Fibroblast of skin of left biceps (primary cell): Measurements from ENCODE around the gene CLSTN1.

ENCODE experiments used
- DNase-seq, 2 experiments: peaks; one replicate each; pipeline ENCODE4 v3.0.0-alpha.2; 2013; ENCODE audit warnings: low read depth in 2 of 2

CLSTN1 gene

DNA sequence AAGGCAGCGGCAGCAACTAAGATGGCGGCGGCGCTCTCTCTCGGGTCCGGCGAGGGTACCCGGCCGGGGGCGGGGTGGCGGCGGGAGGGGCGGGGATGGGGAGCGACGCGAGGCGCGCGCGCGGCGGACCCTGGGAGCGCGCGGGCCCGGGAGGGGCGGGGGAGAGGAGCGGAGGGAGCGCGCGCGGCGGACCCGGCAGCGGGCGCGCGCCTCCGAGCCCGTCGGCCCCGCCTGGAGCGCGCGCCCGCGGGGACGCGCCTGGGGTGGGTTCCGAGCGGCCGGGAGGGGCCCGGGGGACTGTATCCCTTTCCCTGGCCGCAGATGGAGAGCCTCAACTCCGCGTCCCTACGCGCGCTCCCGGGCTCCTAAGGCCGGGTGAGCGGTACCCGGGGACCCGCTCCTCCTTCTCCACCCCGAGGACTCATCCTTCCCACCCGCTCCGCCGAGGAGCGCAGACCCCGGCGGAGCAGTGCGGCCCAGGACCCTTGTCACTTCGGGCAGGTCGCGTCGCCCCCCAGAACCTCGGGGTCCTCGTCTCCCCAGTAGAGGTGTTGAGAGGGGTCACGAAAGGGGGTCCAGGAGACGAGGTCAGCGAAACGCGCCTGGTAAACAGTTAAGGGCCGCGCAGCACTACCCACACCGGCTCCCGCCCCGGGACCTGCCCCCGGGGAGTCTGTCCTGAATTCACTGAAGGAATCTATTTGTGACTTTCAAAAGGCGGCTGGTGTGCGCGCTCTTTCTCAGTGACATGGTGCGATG, at the start of gene CLSTN1:
CLSTN1 (minus strand) TSS at position 23 of the 759 bp plus-strand sequence. CDS start 232 bp downstream, outside the sequence.
- peak; percentile 67 to 76 for DNase-seq

DNA sequence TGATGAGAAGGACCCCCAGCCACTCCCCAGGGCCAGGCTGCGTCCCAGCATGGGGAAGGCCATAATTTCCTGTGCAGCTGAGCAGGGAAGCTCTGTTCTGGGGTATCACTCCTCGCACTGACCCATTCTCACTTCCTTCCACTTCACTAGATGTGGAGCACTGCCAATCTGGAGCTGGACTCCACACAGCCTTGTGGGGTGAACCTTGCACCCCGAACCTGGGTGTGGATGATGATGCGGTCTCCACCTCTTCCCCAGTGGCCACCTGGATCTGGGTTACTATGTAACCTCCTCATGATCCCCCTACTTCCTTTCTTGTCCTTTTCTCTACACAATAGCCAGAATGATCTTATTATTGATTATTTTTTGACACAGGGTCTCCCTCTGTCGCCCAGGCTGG, 49.6 kb upstream of the CLSTN1 start:
- DNase-seq: no peak

DNA sequence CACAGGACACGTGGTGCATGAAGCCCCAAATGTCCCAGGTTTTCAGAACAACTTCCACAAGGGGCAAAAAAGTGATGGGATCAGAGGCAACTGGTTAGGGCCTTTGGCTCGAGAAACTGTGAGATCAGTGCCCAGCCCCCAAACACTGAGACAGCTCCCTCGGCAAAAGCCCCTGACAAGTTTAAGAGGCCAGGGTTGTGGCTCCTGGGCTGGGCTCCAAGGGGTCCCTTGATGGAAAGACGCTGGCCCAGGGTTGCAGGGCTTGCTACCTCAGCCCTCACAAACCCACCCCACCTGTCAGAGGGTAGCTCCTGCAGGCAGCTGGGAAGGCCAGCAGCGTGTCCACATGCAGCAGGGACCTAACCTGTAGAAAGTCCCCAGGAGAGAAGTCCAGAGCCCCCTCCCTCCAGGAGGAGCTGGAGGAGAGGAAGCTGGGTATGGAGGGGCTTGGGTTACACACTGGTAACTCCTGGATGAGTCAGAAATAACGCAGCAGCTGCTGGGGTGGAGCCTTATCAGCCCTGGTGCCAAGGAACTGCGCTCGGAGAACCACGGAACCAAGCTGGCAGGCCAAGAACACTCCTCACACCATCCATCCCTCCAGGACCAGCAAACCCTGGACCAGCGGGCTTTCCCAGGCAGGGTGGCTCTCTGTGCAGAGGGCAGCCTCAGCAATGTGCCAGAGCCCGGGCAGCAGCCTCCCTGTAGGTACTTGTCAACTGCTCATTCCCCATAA, 48.8 kb upstream of the CLSTN1 start:
- no peak for DNase-seq

DNA sequence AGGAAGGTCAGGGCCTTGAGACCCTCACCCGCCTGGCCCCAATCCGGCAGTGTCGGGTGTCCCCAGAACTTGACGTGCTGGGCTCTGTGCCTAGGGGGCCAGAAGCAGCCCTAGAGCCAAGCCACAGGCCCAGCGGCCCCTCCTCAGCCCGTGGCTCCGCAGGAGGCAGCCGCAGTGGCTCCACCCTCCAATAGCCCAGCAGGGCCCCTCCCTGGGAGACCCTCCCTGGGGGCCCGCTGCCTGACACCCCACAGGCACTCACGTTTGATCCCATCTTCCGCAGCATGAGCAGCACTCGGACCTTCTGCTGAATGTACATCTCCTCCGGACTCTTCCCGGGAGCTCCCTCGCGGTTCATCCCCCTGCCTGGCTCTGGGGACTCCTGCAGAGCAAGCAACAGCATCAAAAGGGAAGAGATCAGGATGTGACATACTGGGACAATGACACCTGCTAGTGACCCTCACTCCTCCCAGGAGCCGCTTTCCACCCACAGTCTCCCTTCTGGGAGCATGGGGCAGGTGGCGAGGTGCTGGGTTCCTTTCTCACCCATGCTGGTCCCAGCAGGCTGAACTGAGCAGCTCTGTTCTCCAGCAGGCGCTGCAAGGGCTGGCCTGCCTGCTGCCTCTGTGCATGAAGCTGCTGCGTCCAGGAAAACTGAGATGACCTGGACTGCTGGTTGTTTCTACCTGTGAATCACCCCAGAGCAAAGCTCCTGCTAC, 48.1 kb upstream of the CLSTN1 start:
- DNase-seq: no peak

DNA sequence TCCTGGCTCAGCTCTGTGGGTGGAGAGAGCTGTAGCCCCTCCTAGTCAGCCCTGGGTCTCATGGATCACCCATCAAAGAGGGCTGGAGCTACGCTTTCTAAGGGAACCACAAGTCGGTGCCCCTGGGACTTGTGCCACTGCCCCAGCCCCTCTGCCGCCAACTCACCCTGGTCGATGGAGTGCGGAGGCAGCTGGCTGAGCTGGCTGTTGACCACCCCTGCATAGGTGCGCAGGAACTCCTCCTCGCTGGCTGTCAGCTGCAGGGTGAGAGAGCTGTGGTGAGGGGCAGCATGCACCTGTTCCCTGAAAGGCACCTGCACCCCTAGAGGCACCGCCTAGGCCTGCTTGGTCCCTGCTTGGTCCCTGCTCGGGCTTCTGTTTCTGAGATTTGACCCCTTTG, 47.3 kb upstream of the CLSTN1 start:
- no peak for DNase-seq

DNA sequence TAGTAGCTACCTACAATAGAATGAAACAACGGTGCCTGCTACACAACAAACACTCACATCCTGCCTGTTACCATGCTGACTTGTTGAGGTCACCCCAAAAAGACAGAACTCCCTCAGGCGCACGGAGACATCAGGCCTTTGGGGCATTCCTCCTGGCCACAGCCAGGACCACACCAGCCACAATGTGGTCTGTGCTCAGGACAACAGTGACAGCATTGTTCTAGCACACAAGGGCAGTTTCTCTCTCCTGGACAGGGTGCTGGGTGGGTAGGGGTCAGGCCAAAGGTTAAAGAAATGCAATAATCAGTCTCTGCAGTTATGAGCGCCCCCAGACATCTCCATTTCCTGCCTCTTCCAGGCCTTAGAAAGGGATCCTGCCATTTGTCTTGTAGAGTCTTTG, 46.8 kb upstream of the CLSTN1 start:
- no peak for DNase-seq

DNA sequence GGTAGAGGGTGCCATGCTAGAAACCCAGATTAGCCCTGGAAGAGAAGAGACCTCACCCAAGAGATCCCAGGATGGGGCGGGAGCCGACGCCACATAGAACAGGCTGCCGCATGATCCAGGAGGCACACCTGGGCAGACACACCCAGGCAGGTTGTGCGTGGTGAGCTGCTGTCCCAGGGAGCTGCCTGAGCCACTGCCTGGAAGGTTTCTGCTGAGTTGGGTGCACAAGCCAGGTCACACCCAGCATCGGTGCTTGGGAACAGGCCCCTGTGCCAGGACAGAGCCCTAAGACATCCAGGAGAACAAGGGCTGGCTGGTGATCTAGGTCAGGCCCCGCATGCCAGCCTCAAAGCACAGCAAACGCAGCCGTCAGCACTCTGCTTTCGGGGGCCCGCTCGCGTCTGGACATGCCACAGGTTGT, 46.1 kb upstream of the CLSTN1 start:
- DNase-seq: no peak

DNA sequence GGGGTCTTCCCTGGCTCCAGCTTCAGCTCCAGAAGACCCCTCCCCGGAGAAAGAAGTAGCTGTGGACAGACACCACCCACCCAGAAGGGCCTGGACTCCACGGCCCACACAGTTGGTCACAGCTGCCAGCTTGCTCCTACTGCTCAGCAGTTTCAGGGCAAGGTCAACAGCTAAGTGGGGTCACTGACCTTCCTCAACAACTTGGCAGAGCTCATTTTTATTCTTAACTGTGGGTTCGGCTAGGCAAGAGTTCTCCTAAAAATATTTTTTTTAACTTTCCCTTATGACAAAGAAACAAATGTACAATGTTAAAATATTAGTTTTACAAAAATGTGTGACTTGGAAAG, 44.5 kb upstream of the CLSTN1 start:
- DNase-seq: no peak

DNA sequence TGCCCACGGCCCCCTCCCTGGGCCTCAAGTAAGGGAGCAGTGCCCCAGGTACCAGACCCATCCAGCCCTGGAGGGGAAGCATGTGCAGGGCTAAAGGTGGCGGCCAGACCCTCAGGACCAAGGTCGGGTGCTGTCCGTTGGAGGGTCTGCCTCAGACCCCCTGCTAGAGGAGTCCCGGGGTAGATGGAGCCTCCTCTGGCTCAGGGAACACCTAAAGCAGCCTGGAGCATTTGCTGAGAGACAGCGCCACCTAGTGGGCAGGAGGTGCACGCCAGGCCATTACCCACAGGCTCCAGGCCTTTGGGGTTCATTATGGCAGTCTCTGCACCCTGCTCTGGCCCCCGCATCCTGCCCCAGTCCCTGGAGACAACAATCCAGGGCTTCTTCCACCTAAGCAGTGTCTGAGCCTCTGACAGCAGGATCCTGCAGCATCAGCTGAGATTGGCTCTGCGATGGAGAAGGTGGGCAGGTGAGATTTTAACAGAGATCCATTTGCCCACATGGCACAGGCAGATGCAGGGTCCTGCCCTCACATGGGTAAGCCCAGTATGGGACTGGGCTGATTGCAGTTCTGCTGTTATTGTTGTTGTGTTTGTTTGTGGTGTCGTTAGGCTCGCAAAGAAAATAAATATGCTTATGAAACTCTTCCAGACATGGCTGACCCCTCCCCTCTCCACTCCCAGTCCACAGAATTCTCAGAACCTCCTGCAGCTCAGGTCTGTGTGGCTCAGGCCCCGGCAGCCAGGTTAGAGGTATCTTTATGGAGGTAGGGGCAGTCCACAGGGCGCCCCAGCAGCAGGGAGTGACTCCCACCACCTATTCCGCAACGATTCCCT, 43.9 kb upstream of the CLSTN1 start:
- DNase-seq: no peak

DNA sequence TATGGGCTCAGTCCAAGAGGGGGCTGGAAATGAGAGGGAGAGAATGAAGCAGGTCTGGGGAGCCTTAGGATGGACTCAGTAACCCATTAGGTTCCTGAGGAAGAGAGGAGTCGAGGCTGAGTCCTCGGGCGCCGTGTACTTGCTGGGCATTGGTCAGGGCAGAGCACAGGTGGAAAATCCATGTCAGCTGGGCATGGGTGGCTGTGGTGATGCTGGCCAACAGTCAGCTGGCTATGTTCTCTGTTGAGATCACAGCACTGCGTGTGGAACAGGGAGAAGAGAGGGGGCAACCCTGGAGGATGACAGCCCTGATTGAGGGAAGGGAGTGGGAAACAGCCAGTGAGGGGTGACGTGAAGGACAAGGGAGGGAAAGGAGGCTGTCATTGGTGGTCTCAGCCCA, 43.1 kb upstream of the CLSTN1 start:
- DNase-seq: no peak

DNA sequence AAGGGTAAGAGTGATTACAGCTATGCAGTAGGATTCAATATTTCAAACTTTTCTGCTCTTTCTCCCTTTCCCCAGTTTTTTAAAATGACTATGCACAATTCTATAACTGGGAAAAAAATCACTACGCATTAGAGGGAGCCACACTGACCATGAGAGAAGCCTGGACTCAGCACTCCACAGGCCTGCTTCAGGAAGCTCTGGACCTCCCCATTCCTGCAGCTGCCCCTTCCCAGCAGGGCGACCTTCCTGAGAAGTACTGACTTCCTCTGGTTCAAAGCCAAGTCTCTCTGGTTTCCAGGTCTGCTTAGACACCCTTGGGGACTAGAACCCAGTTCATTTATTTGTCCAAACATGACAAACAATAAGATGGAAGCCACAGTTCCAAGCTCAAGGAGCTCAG, 42.0 kb upstream of the CLSTN1 start:
- DNase-seq: no peak

DNA sequence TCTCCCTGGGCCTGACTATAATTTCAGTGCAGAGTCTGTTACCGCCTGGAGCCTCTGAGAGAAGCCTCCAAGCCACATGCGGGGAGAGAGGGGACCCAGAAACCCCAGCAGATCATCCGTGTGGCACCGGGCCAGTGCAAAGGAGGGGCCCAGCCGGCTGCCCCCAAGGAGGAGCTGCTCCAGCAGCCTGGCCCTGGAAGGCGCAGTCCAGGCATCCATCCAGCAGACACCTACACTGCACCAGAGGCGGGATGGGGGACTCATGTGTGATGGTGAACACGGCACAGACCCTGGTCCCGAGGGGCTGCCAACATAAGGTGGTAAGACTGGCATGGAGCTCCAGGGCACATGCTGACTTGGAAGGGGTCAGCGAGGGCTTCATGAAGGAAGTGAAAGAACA, 39.6 kb upstream of the CLSTN1 start:
- DNase-seq: no peak

DNA sequence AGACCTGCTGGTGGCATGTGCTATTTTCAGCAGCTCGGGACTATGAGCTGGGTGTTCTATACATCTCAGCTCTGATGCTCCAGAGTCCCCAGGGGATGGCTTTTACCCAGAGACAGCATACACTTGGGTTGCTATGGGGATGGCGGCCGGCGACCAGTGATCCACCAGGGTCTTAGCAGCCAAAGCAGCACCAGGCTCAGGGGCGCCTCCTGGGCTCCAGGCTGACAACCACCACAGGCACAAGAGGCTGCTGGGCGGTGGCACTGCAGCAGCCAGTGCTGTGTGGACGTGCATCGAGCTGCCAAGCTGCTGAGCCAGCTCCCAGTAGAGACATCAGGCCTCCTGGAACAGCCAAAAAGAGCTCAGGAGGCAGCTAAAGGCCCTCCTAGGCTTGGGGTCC, 37.6 kb upstream of the CLSTN1 start:
- no peak for DNase-seq

DNA sequence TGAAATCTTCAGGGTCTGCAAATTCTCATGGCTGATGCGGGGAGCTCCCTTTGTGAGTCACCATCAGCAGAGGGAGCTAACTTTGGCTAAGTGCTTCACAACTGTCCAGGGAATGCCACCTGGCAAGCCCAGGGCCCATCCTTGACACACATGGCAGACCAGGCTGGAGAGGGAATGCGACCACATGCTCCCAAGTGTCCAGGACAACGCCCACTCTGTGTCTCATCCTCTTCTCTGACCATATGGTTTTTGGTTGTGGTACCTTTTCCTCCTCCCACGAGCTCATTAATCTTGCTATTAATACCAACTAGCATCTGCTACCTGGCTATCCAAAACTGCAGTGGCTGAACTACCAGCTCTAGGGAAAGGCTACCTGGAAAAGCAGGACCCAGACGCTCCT, 37.1 kb upstream of the CLSTN1 start:
- DNase-seq: no peak

DNA sequence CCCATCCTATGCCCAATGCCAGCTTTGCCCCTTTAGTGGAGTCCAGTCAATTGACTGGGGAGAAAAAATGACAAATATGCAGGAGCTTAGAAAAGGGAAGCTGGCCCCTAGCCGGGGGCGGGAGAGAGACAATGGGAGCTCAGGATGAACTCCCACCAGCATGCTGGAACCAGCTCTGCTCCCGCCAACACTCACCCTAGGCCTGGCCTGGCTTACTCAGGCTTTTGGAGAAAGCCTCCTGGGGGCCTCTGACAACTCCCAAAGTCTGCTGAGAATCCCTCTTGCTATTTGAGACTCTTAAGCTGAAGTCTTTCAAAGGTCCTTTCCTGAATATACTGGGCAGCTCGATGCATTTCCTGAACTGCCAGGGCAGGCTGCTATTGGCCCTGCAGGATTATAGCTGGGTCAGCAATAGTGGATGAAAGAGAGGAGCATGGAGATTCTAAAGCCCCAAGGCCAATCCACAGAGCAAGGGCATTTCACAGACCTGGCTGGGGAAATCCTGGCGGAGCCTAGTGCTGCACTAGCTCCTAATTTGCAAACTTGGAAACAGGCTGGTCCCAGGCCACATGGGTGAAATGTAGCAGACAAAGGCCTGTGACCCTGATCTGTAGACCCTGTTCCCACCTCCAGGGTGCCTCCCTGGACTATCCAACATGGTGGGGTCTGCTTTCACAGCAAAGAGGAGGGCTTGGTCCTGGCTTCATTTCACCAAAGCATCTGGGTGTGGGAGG, 35.7 kb upstream of the CLSTN1 start:
- DNase-seq: no peak

DNA sequence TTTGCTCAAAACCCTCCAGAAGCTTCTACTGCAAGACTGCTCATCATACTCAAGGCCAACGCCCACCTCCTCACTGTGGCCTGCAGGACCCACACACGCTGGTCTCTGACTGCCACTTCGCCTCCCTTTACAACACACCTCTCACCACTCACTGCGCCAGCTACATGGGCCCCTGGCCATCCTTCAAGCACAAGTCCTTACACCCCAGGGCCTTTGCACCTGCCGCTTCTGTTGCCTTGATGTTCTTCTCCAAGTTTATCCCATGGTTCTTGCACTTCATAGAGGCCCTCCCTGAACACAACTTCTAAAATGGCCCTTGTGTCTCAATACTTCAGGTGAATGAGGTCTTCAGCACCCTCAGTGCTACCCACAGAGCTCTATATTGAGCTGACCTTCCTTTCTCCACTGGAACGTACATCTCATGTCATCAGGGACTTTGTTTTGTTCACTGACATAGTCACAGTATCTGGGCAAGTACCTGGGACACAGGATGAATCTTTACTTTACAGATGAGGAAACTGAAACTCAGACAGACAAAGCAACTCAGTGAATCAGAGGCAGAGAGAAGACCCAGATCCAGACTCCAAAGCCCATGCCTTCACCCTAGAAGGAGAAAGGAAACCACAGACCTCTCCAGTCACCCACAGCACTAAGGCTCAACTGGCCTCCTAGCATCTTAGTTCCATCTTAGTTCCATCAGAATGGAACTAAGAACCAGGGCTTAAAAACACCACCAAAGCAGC, 34.7 kb upstream of the CLSTN1 start:
- DNase-seq: no peak

DNA sequence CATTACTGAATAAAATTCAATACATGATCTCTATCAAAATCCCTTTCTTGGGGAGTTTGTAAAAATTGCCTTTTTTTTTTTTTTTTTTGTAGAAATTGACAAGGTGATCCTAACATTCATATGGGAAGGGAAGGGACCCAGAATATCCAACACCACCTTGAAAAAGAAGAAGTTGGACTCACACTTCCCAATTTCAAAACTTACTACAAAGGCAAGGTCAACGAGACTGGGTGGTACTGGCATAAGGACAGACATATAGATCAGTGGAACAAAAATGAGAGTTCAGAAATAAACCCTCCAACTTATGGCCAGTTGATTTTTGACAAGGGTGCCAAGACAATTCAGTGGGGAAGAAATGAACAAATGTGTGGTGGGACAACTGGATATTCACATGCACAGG, 31.4 kb upstream of the CLSTN1 start:
- DNase-seq: no peak

DNA sequence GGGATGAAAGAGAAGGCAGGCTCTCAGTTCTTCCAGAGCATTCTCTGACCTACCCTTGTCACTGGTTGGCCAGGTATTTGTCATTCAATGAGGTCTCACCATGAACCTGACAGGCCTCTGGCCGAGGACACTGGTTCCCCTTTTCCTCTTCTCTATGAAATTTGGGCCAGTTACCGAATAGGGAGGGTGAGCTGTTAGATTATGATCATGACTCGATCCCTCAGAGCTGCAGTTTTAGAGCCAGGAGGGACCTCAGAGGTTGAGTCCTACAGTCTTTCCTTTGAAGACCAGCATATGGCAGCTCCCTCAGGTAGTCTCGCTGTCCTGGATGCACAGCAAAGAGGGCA, 29.5 kb upstream of the CLSTN1 start:
- no peak for DNase-seq

DNA sequence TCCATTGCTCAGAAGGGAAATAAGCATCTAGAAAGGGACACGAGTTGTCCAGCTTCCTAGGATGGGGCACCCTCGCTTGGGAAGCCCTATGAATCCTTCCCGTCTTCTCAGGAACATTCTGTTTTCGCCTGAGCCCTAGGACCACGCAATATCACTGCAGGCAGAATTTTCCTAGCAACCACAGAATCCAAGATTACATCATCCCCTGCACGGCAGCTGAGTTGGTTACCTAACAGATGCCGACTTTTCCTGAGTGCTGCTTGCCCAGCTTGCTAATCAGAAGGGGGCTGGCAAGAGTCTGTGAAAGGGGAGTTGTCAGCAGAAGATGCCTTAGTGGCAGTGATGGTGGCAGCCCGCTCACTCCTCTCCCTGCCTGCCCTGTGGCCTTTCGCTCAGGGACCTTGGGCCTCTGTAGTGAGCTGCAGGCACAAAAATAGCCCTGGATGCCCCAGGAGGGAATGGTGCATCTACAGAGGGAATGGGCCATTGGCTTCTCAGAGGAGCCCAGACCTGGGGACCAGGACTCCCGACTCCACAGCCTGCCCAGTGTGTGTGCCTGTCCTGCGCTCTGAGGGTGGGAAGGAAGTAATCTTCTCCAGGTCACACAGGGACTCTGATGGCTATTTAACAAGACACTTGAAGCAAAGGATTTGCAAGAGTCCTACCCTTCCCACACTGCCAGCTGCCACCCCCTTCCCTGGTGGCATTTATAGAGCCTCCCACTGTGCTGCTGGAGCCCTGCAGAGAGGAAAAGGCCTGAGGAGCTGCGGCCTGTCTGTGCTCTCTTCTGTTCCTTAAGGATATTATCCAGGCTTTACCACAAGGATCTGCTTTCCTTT, 28.9 kb upstream of the CLSTN1 start:
- peak; percentile 49 to 53 for DNase-seq

DNA sequence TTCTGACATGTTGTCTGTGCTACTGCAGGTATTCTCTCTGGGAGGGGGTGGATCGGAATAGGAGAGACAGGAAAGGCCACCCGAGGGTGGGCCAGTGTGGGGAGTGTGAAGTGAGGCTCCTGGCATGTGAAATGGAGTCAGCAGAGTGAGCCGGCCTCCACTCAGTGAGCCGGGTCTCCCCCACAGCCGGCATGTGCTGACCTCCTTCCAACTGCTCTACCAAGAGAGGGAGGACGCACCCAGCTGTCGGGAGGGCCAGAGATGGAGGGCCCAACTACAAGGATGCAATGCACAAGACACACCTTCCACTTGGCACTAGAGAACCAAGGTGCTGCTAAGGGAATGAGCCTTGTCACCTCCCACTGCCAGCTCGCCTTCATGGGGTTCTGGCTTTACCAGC, 28.2 kb upstream of the CLSTN1 start:
- DNase-seq: no peak
